ENCODE measurements around the gene COBLL1.

The COBLL1 gene

GRCh38 chr2:164881524-164881923 lies 39.9 kb upstream of the COBLL1 start (continued):
- TF ChIP-seq GLIS1 (tag by site-specific recombination; IDR thresholded peaks at IDR 0.05), result no peak
- TF ChIP-seq ZNF350 (tag by site-specific recombination; IDR thresholded peaks at IDR 0.05), result no peak
- TF ChIP-seq GFI1B (tag by site-specific recombination; IDR thresholded peaks at IDR 0.05), result no peak
- TF ChIP-seq ZNF146 (tag by site-specific recombination; IDR thresholded peaks at IDR 0.05), result no peak

GRCh38 chr2:164879901-164880535 lies 38.4 kb upstream of the COBLL1 start:
- no peaks in the 10 kb centered on the region for H3K36me3 ChIP-seq (ENCODE audit: control insufficient read depth in 2 of 2, insufficient read depth in 1 of 2, low read length in 2 of 2)
- no peaks in the 10 kb centered on the region for H3K9me3 ChIP-seq (ENCODE audit: control insufficient read depth, insufficient read depth, low read depth, low read length)
- TF ChIP-seq KLF9 (tag by site-specific recombination; IDR thresholded peaks at IDR 0.05; ENCODE audit: low read depth) (no peak), PRDM6 (tag by site-specific recombination; IDR thresholded peaks at IDR 0.05) (peak; percentile 70), FEZF1 (tag by site-specific recombination; IDR thresholded peaks at IDR 0.05) (peak; percentile 26; the same call in 1 of the 2 replicates), ZBTB26 (tag by site-specific recombination; optimal IDR thresholded peaks at IDR 0.05) (no peak)
- no peaks in the 10 kb centered on the region for H3K4me1 ChIP-seq (ENCODE audit: control insufficient read depth, insufficient read depth, low read length)
- no peak overlapping the region for H3K4me3 ChIP-seq (ENCODE audit: low read depth, low read length)
- ChIA-PET CTCF (interaction anchor here (0.6 to 0.8 kb wide), 2 partner anchors 17 to 40 kb away, joined by 3 read pairs; no protein-coding TSS in a partner anchor), POLR2A (no interaction called here)
- no peak overlapping the region for H3K27ac ChIP-seq (ENCODE audit: extremely low read depth, low read depth, low read length)

GRCh38 chr2:164877927-164878326 lies 36.3 kb upstream of the COBLL1 start:
- H3K4me3 ChIP-seq (ENCODE audit: low read depth, low read length), result no peak overlapping the region
- POLR2A ChIA-PET, result no interaction called here
- H3K36me3 ChIP-seq (ENCODE audit: control insufficient read depth in 2 of 2, insufficient read depth in 1 of 2, low read length in 2 of 2), result no peaks in the 10 kb centered on the region
- H3K4me1 ChIP-seq (ENCODE audit: control insufficient read depth, insufficient read depth, low read length), result 0 out of 2 replicates have a peak, but pooled peaks cover 2% of the 10 kb centered on the region
- CTCF ChIA-PET, result interaction anchor here (0.6 to 0.8 kb wide), 2 partner anchors 9 to 110 kb away, joined by 4 read pairs; no protein-coding TSS in a partner anchor
- no peak for TF ChIP-seq KLF10 (tag by site-specific recombination; IDR thresholded peaks at IDR 0.05)
- TF ChIP-seq ZNF530 (tag by site-specific recombination; IDR thresholded peaks at IDR 0.05; ENCODE audit: low read depth), result no peak
- TF ChIP-seq ZBTB10 (tag by site-specific recombination; IDR thresholded peaks at IDR 0.05), result no peak
- no peak for TF ChIP-seq KLF17 (tag by site-specific recombination; IDR thresholded peaks at IDR 0.05)
- no peak for TF ChIP-seq ZNF174 (tag by site-specific recombination; IDR thresholded peaks at IDR 0.05)
- no peak for TF ChIP-seq ZNF704 (tag by site-specific recombination; IDR thresholded peaks at IDR 0.05)
- TF ChIP-seq REST (tag by site-specific recombination; IDR thresholded peaks at IDR 0.05), result no peak
- TF ChIP-seq ELK4 (IDR thresholded peaks at IDR 0.05; ENCODE audit: borderline replicate concordance, low read depth, low read length), result no peak
- no peak for TF ChIP-seq ZNF629 (tag by site-specific recombination; IDR thresholded peaks at IDR 0.05)
- no peak for TF ChIP-seq ZNF350 (tag by site-specific recombination; IDR thresholded peaks at IDR 0.05)
- no peak for TF ChIP-seq ZNF626 (tag by site-specific recombination; IDR thresholded peaks at IDR 0.05)
- no peak overlapping the region for H3K27ac ChIP-seq (ENCODE audit: extremely low read depth, low read depth, low read length)
- no peaks in the 10 kb centered on the region for H3K9me3 ChIP-seq (ENCODE audit: control insufficient read depth, insufficient read depth, low read depth, low read length)

Data from HEK293 (cell line).